Kidney (tissue), 14 donors: Measurements from ENCODE around the gene LRTM2. TPM values are rescaled to one million over a fixed set of nuclear protein-coding genes. Genes with fewer than 3 reads are reported as not detected.

Experiments
- DNase-seq, 5 donors: peaks; one replicate each; pipeline ENCODE4 v3.0.0-alpha.2; 2013 to 2020
- FAIRE-seq: peaks from 2 replicates; lab custom pipeline; 2012; peaks lifted over from hg19 to GRCh38; lab: Jason Lieb, UNC
- H3K27ac ChIP-seq, 2 donors: one replicate each; pipeline ENCODE4 v1.7.0; 2013; ENCODE audit warnings: low read depth in 2 of 2, low read length in 2 of 2, inconsistent platforms in 1 of 2
- H3K27me3 ChIP-seq: one replicate; pipeline ENCODE4 v1.7.1; 2013; ENCODE audit warnings: low read length, inconsistent platforms; ENCODE audit not compliant: control insufficient read depth, insufficient read depth
- H3K36me3 ChIP-seq, 3 donors: one replicate each; pipeline versions ENCODE4 v1.7.0 to v1.7.1; 2013; ENCODE audit warnings: low read length in 3 of 3, control low read depth in 1 of 3, inconsistent platforms in 1 of 3; ENCODE audit not compliant: insufficient read depth in 3 of 3, control insufficient read depth in 2 of 3
- H3K4me1 ChIP-seq, 3 donors: one replicate each; pipeline versions ENCODE4 v1.7.0 to v1.7.1; 2013; ENCODE audit warnings: low read length in 3 of 3, inconsistent platforms in 1 of 3, low read depth in 1 of 3; ENCODE audit not compliant: control insufficient read depth in 2 of 3, insufficient read depth in 2 of 3
- H3K4me3 ChIP-seq, 3 donors: one replicate each; pipeline versions ENCODE4 v1.7.0 to v1.8.1; 2013; ENCODE audit warnings: low read length in 3 of 3, control low read depth in 1 of 3, inconsistent platforms in 1 of 3
- H3K9ac ChIP-seq, 3 donors: one replicate each; pipeline versions ENCODE4 v1.7.0 to v1.7.1; 2013; ENCODE audit warnings: low read length in 3 of 3, control low read depth in 1 of 3, inconsistent platforms in 1 of 3
- H3K9me3 ChIP-seq, 3 donors: one replicate each; pipeline versions ENCODE4 v1.7.0 to v1.7.1; 2013; ENCODE audit warnings: low read length in 3 of 3, control low read depth in 1 of 3, inconsistent platforms in 1 of 3; ENCODE audit not compliant: control insufficient read depth in 2 of 3, insufficient read depth in 1 of 3
- intact Hi-C: fragments of 100-400 bp; cut with DNase I; formaldehyde crosslinking; loops from one replicate; pipeline ENCODE4 v1.11.1; 2022
- polyA plus RNA-seq: library from polyadenylated mRNA; stranded (reverse); fragments of 350-450 nt; fragmentation: Illumina TruSeq; extraction: RNeasy Lipid Tissue Mini Kit (QIAGEN cat#74804); gene quantifications from one replicate; pipeline ENCODE4 v1.2.3, GENCODE V29; 2014; ENCODE audit warnings: low read depth, low replicate concordance; ENCODE audit not compliant: insufficient read depth
- total RNA-seq: library from RNA; stranded (reverse); fragmentation: NEBNext Ultra II Directional; extraction: Animal tissue kit (Norgen Biotek cat#: 25700); gene quantifications from one replicate; pipeline ENCODE4 v1.2.1, GENCODE V29; 2021
- TF ChIP-seq, protein P1 (sequence below): IDR thresholded peaks from 3 replicates; pipeline ENCODE4 v1.5.1; 2012; ENCODE audit warnings: mild to moderate bottlenecking, moderate library complexity, borderline replicate concordance; ENCODE audit not compliant: insufficient read depth; ENCODE audit errors: extremely low read depth
- donor health status: control.
- donor health status: control.
- donor health status: control.
- donor health status: control.
- donor health status: control.
- donor health status: DM: yes; HTN: yes; CAD: no.
- donor health status: Normal renal cell carcinoma (clear cell type).

The LRTM2 gene
- total and polyA plus RNA-seq, 2 donors from 2014 or later, result not detected

DNA sequence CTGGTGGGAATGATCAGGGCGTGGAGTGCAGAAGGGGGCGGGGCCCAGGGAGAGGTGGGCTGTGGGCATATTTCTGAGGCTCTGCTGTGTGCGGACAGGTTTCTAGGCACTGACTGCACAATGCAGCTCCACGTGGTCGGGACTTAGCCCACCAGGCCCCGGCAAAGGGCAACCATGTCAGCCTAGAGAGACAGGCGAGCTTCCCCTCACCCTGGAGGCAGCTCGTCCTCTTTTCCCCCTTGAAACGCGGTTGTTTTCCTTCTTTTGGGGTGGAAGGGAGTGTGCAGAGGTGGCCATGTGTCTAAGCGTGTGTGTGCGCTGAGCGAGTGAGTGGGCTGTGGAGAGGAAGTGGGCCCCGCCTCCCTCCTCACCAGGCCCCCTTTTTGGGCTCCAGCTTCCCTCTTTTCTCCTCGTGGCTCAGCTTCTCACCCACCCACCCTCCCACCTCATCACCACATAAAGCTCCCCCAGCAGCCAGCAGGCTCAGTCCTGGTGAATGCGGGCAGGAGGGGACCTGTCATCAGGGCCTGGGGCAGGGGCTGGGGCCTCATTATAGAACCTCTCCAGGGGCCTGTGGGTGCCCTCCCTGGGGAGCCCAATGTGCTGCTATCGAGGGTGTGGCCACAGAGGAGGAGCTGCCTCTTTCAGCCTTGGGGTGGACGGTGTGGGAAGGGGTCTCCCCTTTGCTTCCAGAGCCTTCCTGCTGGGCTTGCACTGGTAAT is 22.0 kb downstream of the LRTM2 start:
- H3K9me3 ChIP-seq, result no peaks in the 10 kb centered on the region
- no peaks in the 10 kb centered on the region for H3K27me3 ChIP-seq
- H3K9ac ChIP-seq, result no peak overlapping the region
- H3K4me3 ChIP-seq, result no peak overlapping the region
- H3K27ac ChIP-seq, result no peak overlapping the region
- no peaks in the 10 kb centered on the region for H3K36me3 ChIP-seq
- no peak for FAIRE-seq
- intact Hi-C loops, result no loop called here
- peak in 2 of 5 donors; percentile 32 to 66 for DNase-seq
- TF ChIP-seq, protein P1, sequence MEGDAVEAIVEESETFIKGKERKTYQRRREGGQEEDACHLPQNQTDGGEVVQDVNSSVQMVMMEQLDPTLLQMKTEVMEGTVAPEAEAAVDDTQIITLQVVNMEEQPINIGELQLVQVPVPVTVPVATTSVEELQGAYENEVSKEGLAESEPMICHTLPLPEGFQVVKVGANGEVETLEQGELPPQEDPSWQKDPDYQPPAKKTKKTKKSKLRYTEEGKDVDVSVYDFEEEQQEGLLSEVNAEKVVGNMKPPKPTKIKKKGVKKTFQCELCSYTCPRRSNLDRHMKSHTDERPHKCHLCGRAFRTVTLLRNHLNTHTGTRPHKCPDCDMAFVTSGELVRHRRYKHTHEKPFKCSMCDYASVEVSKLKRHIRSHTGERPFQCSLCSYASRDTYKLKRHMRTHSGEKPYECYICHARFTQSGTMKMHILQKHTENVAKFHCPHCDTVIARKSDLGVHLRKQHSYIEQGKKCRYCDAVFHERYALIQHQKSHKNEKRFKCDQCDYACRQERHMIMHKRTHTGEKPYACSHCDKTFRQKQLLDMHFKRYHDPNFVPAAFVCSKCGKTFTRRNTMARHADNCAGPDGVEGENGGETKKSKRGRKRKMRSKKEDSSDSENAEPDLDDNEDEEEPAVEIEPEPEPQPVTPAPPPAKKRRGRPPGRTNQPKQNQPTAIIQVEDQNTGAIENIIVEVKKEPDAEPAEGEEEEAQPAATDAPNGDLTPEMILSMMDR, result no peak
- no peaks in the 10 kb centered on the region for H3K4me1 ChIP-seq

GRCh38 chr12:1842905-1843640 is 22.7 kb downstream of the LRTM2 start:
- no peaks in the 10 kb centered on the region for H3K36me3 ChIP-seq
- intact Hi-C loops, result no loop called here
- no peaks in the 10 kb centered on the region for H3K9me3 ChIP-seq
- TF ChIP-seq, protein P1, result no peak
- DNase-seq, result peak in 2 of 5 donors; percentile 4 to 40
- H3K27me3 ChIP-seq, result no peaks in the 10 kb centered on the region
- no peak for FAIRE-seq
- H3K4me1 ChIP-seq, result no peaks in the 10 kb centered on the region
- H3K4me3 ChIP-seq, result no peak overlapping the region
- no peak overlapping the region for H3K27ac ChIP-seq
- H3K9ac ChIP-seq, result no peak overlapping the region

DNA sequence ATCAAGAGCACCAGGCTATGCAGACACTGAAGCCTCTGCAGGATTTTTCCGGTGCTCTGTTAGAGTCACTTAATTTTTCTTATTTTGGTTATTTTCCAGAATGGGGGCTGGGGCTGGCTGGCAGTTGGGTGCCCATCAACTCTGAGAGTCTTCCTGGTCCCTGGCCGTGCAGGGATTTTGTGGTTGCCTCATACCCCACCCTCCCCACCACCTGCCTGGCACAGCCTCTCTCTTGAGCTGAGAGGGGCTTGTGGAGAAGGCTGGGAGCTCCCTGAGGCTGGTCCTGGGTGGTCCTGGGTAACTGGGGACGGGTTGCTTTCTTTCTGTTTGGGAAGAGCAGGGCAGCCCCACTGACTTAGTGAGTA is 23.3 kb downstream of the LRTM2 start:
- no peaks in the 10 kb centered on the region for H3K36me3 ChIP-seq
- no peak overlapping the region for H3K4me3 ChIP-seq
- TF ChIP-seq, protein P1, result no peak
- H3K27ac ChIP-seq, result no peak overlapping the region
- DNase-seq (peak in 2 of 5 donors; percentile 6 to 42), FAIRE-seq (no peak)
- intact Hi-C loops, result no loop called here
- no peak overlapping the region for H3K9ac ChIP-seq
- no peaks in the 10 kb centered on the region for H3K4me1 ChIP-seq
- H3K27me3 ChIP-seq, result no peaks in the 10 kb centered on the region
- no peaks in the 10 kb centered on the region for H3K9me3 ChIP-seq
